Right lobe of liver (tissue), 6 donors: Measurements from ENCODE around the gene BORCS8. TPM values are rescaled to one million over a fixed set of nuclear protein-coding genes. Genes with fewer than 3 reads are reported as not detected.
"Not testable (repeated sequence)": the region's sequence is repeated elsewhere in the genome, so short reads cannot be mapped to it uniquely, and the experiment has no call there.

Experiments
- ATAC-seq, 4 donors: fragments of 200-7000 bp; cut with Tn5 transposase; one replicate each; pipeline ENCODE4 v1.9.1; 2020; ENCODE audit warnings: mild to moderate bottlenecking in 4 of 4, moderate library complexity in 4 of 4
- DNase-seq, 3 donors: peaks; one replicate each; pipeline ENCODE4 v3.0.0-alpha.2; 2020
- H3K27ac ChIP-seq, 3 donors: fragments of 200-600 bp; one replicate each; pipeline ENCODE4 v1.8.0; 2022
- H3K27me3 ChIP-seq, 2 donors: fragments of 200-600 bp; one replicate each; pipeline ENCODE4 v1.8.0; 2022
- H3K36me3 ChIP-seq, 4 donors: fragments of 200-600 bp; sonication (generic) in 1 of 4; one replicate each; pipeline versions ENCODE4 v1.5.1 to v1.8.0; 2017 to 2022; ENCODE audit warnings: control low read depth in 1 of 4
- H3K4me1 ChIP-seq, 4 donors: fragments of 200-600 bp; sonication (generic) in 1 of 4; one replicate each; pipeline versions ENCODE4 v1.5.1 to v1.8.0; 2017 to 2022; ENCODE audit warnings: control low read depth in 1 of 4
- H3K4me3 ChIP-seq, 3 donors: fragments of 200-600 bp; one replicate each; pipeline ENCODE4 v1.8.0; 2022
- H3K9me3 ChIP-seq, 4 donors: fragments of 200-600 bp; sonication (generic) in 1 of 4; one replicate each; pipeline versions ENCODE4 v1.5.1 to v1.8.0; 2017 to 2022; ENCODE audit warnings: control low read depth in 1 of 4
- CTCF ChIP-seq, 4 donors: fragments of 200-600 bp in 3 of 4; fragments of 450-650 bp in 1 of 4; IDR thresholded peaks; one replicate each; pipeline versions ENCODE4 v1.5.1 to v1.8.0; 2016 to 2022; ENCODE audit warnings: antibody characterized with exemption in 4 of 4, mild to moderate bottlenecking in 2 of 4
- POLR2A ChIP-seq: fragments of 450-650 bp; IDR thresholded peaks from one replicate; pipeline ENCODE4 v1.6.1; 2017; ENCODE audit warnings: antibody characterized with exemption, mild to moderate bottlenecking
- WGBS: methylation state at CpG from one replicate; pipeline ENCODE4 v1.1.6; 2018; ENCODE audit warnings: low coverage, low lambda C conversion rate; ENCODE audit not compliant: insufficient coverage; ENCODE audit errors: missing lambda C conversion rate; 5-methylcytosine and 5-hydroxymethylcytosine counted together
- intact Hi-C, 2 donors: fragments of 100-400 bp; cut with DNase I; formaldehyde crosslinking; loops; one replicate each; pipeline versions ENCODE4 v1.11.2 to v1.14.1; 2022
- total RNA-seq, 6 experiments: library from RNA; depleted of rRNA in 2 of 6; stranded (reverse); fragments of >200 nt in 2 of 6; fragmentation: NEBNext Ultra II Directional in 3 of 6; extraction: Animal tissue kit (Norgen Biotek cat#: 25700) in 3 of 6; gene quantifications; one replicate each; pipeline versions ENCODE4 v1.1.0 to v1.2.4, GENCODE V29; 2016 to 2023
- donor health status: DM: no; HTN: yes; CAD: no.
- donor health status: DM: no; HTN: no; CAD: no.
- donor health status: DM: no; HTN: no; CAD: no.
- donor health status: DM: no; HTN: yes; CAD: no.
- donor health status: DM: no; HTN: yes; CAD: no.

BORCS8 gene
- total RNA-seq, 6 experiments from 2014 or later, result 6.0 to 12.2 (median 9.8) TPM

- no peak overlapping the region for H3K4me3 ChIP-seq
- WGBS, result 90% methylated on average over 5 of the region's 9 CpGs
- intact Hi-C loops, result loop anchor here in 1 of 2 donors (10.0 kb wide), 1 partner anchor 163 kb away; no protein-coding TSS in a partner anchor
- H3K9me3 ChIP-seq, result no peaks in the 10 kb centered on the region
- TF ChIP-seq CTCF (IDR thresholded peaks at IDR 0.05) (no peak), POLR2A (no peak)
- no peak for ATAC-seq
- no peak for DNase-seq
- H3K36me3 ChIP-seq, result peaks cover 0 to 10% (median 2%) of the 10 kb centered on the region in 4 donors
- H3K4me1 ChIP-seq, result no peaks in the 10 kb centered on the region
- no peak overlapping the region for H3K27ac ChIP-seq
- H3K27me3 ChIP-seq, result no peaks in the 10 kb centered on the region
Measured at GRCh38 chr19:19181488-19181998, 10.4 kb downstream of the BORCS8 start.

DNA sequence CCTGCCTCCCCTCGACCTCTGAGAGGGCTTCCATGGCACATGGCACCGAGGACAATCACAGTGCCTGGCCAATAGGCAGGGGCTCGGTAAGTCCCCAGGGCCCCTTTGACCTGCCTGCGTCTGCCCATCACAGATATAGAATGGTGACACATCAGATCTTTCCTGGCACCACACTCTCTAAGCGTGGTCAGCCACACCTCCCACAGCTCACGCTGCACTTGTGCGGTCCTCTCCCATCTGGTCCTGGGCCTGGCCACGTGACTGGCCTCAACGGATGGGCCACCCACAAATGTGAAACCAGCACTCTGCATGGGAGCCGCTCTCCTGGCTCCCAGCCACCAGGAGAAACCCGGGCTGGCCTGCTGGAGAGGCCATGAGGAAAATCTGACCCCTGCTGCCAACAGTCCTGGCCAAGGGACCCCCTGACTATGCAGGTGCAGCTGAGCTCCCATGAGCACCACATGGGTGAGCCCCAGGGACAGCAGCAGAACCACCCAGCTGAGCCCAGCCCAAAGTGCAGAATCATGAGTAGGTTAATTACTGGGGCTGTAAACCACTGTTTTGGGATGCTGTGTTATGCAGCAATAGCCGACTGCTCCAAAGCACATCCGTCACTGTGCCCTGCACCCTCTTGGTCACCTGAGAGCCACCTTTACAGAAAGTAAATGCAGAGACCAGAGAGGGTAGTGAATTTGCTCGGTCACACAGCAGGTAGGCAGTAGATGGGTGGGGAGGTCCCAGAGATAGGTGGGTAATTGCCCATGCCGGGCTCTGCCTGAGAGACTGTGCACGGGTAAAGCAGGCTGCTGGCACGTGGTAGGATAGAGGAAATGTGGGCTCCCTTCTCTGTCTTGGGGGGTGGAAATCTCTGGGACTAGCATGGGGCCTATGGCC, 12.2 kb downstream of the BORCS8 start:
- no peaks in the 10 kb centered on the region for H3K9me3 ChIP-seq
- DNase-seq (no peak), ATAC-seq (no peak)
- H3K27ac ChIP-seq, result no peak overlapping the region
- 98% methylated on average over 6 of the region's 17 CpGs for WGBS
- no peak for TF ChIP-seq CTCF (IDR thresholded peaks at IDR 0.05)
- no peak for TF ChIP-seq POLR2A
- intact Hi-C loops, result loop anchor here in 1 of 2 donors (10.0 kb wide), 1 partner anchor 165 kb away; no protein-coding TSS in a partner anchor
- H3K4me1 ChIP-seq, result peaks cover 0 to 3% (median 0%) of the 10 kb centered on the region in 4 donors
- no peak overlapping the region for H3K4me3 ChIP-seq
- peaks cover 0 to 10% (median 0%) of the 10 kb centered on the region in 4 donors for H3K36me3 ChIP-seq
- no peaks in the 10 kb centered on the region for H3K27me3 ChIP-seq

DNA sequence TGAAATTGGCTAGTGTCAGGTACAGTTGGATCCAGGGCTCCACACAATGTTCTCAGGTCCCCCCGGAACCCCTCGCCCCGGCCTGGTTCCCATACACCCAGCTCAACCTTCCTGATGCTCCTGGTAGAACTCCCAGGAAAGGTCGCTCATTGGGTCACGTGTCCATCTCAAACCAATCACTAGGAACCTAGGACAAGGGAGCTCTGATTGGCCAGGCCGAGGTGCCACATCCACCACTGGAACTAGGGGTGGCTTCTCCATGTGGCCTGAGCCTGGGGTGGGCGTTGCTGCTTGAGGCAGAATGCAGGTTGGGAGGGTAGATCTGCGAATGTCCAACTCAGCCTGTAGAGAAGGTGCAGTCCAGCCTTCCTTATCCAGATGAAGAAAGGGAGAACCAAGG, 15.0 kb downstream of the BORCS8 start:
- Histone ChIP-seq H3K27ac (no peak overlapping the region), H3K4me1 (peaks cover 0 to 15% (median 0%) of the 10 kb centered on the region in 4 donors), H3K4me3 (no peak overlapping the region), H3K36me3 (peaks cover 0 to 2% (median 0%) of the 10 kb centered on the region in 4 donors), H3K9me3 (no peaks in the 10 kb centered on the region), H3K27me3 (no peaks in the 10 kb centered on the region)
- DNase-seq (no peak), ATAC-seq (no peak)
- intact Hi-C loops, result no loop called here
- TF ChIP-seq POLR2A (no peak), CTCF (IDR thresholded peaks at IDR 0.05) (no peak)
- WGBS, result 67% methylated on average over 1 of the region's 8 CpGs

GRCh38 chr19:19173243-19173642, 18.7 kb downstream of the BORCS8 start:
- H3K27me3 ChIP-seq, intact Hi-C loops, H3K9me3 ChIP-seq, H3K27ac ChIP-seq, H3K4me3 ChIP-seq, ATAC-seq, DNase-seq, H3K36me3 ChIP-seq: not testable (repeated sequence)
- peaks cover 0 to 23% (median 0%) of the 10 kb centered on the region in 4 donors for H3K4me1 ChIP-seq
- 89% methylated on average over 2 of the region's 5 CpGs for WGBS
